Colon (tissue), 2 donors: Measurements from ENCODE around the gene ARHGEF28.

Experiments
- FAIRE-seq: peaks from 2 replicates; lab custom pipeline; 2012; peaks lifted over from hg19 to GRCh38; lab: Jason Lieb, UNC
- donor health status: control.
- donor health status: control.

Gene ARHGEF28

DNA sequence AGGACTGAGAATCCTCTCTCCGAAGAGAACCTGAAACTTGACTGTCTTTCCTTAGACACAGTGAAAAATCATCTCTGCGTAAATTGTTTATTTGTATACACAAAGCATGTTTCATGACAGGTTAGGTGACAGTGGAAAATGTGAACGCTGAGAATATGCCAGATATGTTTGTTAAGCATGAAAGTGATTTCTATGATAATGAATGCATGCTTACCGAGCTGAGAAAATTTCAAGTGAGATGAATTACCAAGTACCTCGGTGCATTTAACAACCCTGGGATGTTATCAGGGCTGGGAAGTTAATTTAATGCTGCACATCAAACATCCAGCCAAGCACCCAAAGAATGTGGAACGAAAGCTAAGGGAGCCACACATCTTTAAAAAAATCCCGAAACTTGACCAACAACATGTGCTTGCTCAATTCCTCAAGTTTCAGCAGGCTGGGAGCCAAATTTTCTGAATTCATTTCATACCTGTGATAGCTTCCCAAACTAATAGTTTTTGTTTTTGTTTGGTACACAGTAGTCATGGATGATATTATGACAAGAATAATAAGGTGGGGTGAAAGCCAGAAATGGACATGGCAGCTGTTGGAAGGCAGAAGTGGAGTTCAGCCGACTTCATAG is 336.9 kb downstream of the ARHGEF28 start:
- FAIRE-seq = no peak

DNA sequence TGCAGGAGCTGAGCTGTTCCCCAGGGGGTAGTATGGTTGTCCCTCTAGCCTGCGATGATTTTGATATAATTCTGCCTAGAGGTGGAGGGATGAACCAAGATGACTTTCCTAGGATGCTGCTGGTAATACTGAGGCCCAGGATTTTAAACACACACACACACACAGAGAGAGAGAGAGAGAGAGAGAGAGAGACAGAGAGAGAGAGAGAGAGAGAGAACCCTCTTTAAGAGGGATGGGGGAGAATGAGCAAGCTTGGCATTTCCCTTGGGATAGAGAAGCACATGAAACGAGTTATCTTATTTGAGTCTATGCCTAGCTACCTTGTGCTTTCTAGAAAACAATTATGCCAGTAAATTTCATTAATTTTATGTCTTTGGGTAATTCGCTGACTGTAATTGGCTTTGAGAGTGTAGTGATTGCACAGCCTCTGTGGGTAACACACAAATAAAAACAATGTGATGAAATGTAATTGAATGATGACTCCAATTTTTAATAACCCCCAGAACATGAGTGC is 338.4 kb downstream of the ARHGEF28 start:
- FAIRE-seq = no peak

DNA sequence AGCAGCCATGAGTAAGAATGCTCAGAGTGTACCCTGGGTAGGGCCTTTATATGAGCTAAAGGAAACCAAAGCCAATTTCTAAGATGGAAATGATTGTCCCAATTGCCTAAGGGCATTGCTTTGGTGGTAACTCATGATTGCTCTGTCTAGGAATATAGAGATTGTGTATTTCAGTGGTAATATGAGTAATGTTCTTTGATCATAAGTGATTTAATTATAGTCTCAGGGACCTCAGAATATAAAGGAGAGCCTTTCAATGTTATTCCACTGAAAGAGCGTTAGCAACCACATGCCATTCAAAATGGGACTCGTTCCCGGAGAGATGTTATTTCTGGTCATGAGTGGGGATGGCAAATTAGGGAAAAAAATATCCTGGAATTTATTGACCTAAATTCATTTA is 340.5 kb downstream of the ARHGEF28 start:
- FAIRE-seq = no peak

DNA sequence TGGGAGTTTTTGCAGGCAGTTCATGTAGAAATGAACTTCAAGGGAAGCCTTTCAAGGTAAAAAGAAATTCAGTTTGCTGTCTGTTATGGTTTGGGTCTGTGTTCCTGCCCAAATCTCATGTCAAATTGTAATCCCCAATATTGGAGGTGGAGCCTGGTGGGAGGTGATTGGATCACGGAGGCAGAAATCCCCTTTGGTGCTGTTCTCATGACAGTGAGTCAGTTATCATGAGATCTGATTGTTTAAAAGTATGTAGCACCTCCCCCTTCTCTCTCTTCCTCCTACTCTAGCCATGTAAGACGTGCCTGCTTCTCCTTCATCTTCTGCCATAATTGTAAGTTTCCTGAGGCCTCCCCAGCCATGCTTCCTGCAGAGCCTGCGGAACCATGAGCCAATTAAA is 341.4 kb downstream of the ARHGEF28 start:
- no peak for FAIRE-seq

DNA sequence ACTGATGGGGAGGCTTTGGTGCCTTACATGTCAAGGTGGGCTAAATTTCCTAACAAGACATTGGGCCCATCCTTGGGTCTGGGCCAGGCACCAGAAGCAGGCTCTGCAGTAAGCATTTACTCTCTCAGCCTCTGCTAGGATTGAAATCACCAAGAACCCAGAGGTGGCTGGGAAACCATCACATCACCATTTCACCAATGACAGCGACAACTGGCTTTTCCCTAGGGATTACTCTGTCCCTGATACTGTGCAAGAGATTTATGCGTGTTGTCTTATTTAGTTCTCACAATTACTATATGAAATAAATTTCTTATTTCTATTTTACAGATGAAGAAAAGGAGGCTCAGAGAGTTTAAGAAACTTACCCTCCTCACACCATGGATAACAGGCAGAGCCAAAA is 342.2 kb downstream of the ARHGEF28 start:
- FAIRE-seq = no peak

DNA sequence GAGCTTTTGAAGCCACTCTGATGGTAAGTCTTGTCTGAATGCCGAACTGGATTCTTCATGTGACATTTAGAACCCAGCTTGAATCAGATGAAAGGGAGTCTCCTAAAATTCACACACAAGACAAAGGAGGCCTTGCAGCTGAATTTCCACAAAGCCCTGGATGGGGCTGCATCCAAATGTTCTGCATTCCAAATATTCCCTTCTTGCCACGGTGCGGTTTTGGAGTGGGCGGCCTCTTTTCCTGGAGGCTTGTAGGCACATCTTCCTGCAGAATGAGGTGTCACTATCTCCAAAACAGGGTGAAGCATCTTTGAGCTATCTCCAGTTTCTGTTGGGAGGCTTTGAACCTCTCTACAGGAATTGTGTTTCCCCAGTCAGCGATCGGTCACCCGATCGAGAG is 342.7 kb downstream of the ARHGEF28 start:
- FAIRE-seq = no peak

DNA sequence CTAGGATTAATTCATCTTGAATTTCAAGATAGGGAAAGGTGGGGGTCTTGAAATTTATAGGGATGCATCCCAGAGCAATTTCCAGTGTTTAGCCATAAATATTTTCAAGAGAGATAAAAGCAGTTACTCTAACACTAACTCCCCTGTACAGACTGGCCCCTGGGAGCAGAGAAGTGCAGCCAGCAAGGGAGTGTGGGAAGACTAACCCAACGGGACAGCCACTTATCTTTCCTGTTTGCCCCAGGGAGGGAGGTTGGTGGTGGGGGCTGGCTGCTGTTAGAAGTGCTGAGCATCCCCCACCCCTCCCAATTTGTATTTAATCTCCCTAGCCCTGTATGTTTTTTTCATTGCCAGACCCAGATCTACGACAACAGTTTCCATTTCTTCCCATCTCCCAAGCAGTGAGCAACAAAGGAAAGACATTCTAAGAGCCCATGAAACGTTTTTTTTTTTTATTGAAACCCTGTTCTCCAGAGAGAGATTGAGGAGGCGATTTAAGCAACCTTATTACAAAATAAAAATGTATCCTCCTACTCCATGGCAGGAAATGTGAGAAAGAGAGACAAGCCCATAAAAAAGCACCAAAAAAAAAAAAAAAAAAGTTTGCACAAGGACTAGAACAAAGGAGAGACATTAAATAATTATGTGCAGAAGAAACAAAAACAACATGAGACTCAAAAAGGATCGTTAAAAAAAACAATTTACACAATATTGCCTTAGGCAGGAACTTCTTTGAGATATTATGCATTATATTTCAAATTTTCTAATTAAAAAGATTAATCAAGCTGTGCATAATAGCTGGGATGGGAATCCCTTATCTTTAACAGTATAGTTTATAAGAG is 343.4 kb downstream of the ARHGEF28 start:
- FAIRE-seq = no peak

DNA sequence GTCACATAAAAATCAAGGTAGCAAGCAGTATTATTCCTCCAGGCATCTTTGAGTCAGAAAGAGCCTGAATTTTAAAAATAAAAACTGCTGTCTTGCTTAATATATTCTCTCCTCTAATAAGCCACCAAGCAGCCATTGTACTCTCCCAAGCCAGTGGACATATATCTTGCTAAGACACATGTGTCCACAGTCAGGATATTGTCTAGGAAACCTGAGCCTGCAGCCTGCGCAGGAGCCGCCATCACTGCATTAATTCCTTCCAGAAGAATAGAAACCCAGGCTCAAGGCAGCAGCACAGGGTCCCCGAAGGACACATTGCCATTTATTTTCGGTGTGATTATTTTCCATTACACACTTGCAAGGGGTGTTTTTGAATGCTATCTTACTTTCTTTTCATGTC is 345.3 kb downstream of the ARHGEF28 start:
- FAIRE-seq = no peak

DNA sequence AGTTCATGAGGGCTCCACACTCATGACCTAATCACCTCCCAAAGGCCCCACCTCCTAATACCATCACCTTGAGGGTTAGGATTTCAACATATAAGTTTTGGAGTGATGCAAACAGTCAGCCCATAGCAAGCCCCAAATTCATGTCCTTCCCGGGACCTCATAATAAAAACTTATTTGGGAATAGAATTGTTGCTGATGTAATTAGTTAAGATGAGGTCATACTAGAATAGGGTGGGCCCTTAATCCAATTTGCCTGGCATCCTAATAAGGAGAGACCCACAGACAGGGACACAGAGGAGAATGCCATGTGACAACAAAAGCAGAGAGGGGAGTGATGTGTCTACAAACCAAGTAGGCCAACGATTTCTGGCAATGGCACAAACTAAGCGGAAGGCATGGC is 347.1 kb downstream of the ARHGEF28 start:
- FAIRE-seq = no peak

DNA sequence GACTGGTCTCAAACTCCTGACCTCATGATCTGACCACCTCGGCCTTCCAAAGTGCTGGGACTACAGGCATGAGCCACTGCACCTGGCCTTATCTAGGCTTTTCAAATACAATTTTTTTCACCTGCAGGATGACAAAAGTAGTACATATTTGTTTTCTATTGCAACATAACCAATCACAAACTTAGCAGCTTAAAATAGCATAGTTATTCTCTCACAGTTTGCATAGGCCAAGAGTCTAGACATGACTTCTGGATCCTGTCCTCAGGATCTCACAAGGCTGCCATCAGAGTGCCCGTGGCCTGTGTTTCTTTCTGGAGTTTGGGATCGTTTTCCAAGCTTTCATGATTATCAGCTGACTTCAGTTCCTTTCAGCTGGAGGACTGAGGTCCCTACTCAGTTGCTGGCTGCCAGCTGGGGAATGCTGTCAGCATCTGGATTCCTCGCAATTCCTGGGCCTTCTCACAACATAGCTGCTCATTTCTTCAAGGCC is 348.9 kb downstream of the ARHGEF28 start:
- FAIRE-seq = no peak

DNA sequence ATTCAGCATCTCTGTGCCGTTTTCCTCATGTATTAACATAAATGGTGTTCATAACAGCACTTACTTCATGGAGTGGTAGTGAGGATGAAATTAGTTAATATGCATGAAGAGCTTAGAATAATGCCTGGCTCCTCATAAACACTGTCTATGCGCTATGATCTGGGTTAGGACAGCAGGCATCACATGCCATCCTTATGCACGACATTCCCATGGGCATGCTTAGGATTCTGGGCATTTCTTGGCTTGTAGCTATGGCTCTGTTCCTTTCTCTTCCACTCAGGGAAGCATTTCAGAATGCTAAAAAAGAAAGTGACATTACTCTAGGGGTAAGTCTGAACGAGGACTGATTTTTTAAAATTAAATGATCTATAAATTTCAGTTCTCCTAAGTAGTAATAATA is 349.8 kb downstream of the ARHGEF28 start:
- FAIRE-seq = no peak

DNA sequence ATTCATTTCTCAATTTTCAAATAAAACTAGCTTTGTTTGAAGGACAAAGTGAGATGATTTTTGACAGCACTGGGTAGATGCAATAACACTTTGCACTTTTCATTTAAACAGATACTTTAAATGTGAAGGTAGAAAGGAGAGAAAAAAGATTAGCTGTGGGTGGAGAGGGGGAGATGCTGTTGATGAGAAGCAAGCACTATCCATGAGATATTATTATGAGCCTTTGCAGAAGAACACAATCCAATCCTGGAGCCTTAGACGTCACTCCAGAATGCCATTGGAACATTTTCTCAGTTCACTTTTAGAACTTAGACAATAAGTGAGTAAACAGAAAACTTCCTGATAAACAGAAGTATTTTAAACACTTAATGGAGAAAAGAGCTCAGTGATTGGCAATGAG is 351.1 kb downstream of the ARHGEF28 start:
- FAIRE-seq = no peak

DNA sequence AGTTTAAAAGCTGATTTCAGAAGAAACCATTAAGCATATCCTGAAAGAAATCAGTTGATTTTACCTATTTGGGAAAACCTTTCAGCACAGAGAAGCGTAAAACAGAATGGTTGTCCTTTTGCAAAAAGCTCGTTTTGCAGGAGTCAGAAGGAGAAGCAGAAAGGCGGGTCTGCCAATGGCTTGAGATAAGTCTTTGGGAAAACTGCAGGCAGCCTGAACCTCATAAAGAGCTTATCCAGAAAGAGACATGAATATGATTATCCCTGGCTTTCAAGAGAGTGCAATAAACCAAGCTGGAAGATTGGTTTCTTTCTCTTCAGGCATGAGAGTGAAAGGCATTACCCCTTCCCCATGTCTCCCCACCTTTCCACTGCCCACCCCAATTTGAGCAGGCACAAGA is 353.3 kb downstream of the ARHGEF28 start:
- FAIRE-seq = no peak

DNA sequence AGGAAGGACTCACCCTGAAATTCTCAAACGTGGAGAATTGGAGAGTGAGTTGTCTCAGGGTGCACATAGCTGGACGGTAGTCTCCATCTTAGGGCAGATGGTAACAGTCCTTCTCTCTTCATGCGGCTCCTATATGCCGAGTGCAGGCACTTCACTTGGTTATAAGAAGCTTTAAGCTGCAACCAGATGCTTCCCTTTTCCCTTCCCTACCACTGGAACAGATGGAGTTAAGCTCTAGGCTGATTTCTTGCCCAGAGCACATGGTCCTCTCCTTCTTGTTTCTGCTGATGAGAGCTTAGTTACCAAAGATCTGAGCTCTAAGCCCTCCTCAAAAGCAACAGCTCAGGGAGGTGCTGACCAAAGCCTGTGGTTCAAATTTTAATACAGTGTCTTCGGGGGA is 355.7 kb downstream of the ARHGEF28 start:
- no peak for FAIRE-seq

DNA sequence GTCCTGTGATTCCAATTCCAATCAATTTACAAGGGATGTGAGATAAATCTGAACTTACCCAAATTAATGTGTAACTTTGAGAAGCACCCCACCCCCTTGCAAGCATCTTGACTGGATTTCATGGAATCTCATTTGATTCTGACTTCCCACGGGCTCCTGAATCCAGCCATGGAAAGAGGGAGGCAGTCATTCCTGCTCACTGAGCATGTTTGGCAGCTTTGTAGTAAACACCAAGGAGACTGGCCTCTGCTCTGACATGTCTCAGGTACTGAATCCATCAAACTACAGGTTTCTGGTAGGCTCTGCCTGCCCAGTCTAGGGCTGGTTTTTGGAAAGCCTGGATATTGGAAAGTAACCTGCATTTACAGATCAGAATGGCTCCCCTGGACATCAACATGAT is 357.6 kb downstream of the ARHGEF28 start:
- FAIRE-seq = no peak

DNA sequence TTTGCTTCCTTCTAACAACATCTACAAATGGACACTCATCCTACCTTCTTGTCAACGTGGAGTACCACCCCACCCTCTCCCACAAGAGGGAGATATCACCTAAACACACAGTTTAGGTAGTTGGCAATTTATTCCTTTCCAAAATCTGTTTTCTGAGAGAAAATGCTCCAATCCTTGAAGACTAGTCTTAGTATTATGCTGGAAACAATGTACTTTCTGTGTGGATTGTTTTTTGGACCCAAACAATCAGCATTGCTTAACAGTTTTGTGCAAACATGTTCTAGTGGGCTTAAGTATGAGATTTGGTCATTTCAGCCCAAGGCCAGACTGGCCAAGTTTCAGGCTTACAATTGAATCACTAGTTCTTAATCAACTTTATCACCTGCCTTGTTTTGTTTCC is 359.1 kb downstream of the ARHGEF28 start:
- FAIRE-seq = no peak

DNA sequence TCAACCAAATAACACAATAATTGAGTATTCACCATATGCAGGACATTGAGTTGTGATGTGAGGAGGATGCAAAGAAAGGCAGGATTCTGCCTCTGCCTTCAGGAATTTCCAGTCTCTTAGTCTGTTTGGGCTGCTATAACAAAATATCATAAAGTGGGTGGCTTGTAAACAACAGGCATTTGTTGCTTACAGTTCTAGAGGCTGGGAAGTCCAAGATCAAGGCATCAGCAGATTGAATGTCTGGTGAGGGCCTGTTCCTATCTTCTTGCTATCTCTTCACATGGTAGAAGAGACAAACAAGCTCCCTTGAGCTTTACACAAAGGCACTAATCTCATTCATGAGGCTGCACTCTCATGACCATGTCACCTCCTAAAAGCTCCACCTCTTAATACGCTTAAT is 360.7 kb downstream of the ARHGEF28 start:
- no peak for FAIRE-seq

DNA sequence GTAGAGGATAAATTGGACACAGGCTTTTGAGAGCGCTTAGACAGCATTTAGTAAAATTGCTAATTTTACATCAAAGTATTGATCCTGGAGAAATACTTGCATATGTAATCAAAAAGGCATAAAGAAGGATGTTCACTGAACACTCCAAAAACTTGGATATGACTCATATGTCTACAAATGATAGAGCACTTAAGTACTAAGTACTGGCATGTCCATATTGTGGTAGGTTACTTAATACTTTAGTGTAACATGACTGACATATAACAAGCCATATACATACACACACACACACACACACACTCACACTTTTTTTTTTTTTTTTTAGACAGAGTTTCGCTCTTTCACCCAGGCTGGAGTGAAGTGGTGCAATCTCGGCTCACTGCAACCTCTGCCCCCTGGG is 361.9 kb downstream of the ARHGEF28 start:
- FAIRE-seq = no peak

DNA sequence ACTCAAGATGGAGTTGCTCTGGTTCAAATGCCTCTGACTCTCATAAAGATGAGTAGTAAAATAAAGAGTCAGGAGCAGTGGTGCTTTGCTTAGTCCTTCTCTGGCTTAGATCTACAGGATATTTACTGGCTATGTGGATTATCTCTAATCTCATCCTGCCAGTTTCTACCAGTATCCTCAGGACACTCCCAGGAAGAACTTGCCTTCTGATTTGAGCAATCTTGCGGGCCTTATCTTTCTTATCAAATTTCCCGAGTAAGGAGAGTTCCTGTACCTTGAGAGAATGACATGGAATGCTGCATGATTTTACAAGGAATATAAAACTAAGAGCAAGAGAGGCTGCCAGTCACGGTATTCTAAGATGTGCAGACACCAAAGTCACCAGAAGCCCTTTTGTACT is 364.0 kb downstream of the ARHGEF28 start:
- no peak for FAIRE-seq
